ENCODE measurements around the gene TIMP3.

Gene TIMP3

DNA sequence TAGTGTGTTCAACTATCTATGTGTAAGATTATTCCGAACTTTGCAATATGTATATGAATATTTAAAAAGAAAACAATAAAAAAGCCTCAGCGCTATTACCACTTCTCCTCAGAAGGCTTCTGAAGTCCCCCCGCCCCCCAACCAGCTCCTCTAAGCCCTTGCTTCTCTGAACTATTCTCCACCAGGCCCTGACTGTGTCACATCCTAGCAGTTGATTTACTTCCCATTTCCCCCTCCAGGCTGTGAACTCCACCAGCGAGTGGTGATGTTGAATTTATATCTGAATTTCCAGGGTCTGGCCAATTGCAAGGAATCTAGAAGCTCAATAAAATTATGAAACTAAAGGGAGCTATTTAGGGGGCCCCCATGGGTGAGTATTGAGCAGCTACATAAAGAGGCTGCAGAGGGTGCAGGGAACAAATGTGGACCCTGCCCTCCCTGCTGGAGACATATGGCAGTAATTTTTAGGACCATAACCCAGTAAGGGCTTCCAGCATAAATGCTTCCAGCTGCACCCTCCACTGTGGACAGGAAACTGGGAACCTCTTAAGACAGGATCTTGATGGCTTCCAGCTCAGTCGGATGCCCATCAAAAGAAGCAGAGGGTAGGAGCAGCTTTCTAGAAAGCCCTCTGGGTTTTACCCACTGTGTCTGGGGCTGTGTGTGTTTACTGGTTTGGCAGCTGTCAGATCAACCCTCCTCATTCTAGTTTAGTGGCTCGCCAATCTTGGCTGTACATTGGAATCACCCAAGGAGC, 81.4 kb downstream of the TIMP3 start:
- DNase-seq (ENCODE audit: low spot score): no peak

DNA sequence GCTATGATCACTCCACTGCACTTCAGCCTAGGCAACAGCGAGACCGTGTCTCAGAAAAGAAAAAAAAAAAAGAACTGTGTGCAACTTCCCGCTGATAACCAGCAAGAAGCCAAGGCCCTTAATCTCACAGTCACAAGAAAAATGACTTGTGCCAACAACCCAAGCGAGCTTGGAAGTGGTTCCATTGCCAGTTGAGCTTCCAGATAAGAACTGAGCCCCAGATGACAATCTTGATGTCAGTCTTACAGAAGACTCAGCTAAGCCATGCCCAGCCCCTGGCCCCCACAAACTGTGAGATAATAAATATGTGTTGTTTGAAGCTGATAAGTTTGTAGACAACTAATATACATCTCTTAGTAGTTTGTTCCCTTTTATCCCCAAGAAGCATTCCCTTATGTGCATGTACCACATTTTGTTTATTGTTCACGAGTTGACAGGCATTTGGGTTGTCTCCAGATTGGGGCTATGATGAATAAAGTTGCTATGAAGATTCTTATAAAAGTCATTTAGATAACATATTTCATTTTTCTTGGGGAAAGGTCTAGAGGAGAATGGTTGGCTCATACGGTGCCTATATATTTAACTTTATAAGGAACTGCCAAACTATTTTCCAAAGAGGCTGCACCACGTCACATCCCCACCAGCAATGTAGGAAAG, 85.9 kb downstream of the TIMP3 start:
- DNase-seq (ENCODE audit: low spot score): no peak

DNA sequence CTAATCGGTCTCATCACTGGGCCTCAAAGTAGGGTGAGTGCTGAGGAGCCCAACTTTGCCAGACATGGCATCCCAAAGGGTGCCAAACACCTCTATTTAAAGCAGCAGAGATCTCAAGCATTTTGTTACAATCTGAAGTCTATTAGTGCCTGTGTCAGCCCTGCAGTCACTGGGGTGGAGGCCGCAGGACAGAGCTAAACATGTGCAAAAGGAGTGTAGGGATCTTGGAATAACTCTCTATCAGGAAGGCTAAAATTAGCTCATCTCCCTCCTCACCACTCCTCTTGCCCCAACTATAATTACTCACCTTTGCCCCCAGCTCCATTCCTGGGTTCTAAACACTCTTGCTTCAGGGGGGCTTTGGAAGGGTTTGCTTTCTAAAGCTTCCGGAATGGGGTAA, 87.5 kb downstream of the TIMP3 start:
- DNase-seq (ENCODE audit: low spot score): no peak

DNA sequence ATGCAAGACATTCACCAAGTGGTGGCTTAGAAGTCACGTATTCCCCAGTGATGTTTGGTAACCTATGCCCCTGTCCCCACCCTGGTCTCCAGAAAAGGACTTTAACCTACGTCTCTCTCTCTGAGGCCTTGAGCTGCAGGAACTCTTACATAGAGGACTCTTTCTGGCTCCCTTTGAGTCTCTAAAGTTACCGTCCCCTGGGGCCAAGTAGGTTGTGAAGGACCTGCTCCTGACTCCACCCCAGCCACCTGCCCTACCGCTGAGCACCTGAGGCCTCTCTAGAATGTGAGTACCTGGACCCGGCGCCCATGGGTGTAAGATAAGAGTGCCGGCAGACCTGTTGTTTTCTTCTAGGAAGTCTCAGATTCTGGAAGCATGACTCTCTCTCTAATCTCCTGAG, 95.4 kb downstream of the TIMP3 start:
- DNase-seq (ENCODE audit: low spot score): no peak

DNA sequence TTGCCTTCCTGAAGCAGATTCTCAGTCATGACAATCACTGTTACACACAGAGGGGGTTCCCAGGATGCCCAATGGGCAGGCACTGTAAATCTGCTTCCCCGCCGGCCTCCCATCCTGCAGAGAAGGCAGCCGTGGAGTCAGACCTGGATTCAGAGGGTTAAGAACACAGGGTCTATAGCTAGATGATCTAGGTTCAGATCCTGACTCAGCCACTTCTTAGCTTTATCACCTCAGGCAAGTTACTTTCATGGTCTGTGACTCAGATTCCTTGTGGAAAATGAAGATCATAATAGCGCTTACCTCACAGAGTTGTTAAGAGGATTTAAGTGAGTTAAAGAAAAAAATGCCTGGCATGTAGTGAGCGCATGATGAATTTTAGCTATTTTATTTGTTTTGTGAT, 95.9 kb downstream of the TIMP3 start:
- DNase-seq (ENCODE audit: low spot score): no peak

DNA sequence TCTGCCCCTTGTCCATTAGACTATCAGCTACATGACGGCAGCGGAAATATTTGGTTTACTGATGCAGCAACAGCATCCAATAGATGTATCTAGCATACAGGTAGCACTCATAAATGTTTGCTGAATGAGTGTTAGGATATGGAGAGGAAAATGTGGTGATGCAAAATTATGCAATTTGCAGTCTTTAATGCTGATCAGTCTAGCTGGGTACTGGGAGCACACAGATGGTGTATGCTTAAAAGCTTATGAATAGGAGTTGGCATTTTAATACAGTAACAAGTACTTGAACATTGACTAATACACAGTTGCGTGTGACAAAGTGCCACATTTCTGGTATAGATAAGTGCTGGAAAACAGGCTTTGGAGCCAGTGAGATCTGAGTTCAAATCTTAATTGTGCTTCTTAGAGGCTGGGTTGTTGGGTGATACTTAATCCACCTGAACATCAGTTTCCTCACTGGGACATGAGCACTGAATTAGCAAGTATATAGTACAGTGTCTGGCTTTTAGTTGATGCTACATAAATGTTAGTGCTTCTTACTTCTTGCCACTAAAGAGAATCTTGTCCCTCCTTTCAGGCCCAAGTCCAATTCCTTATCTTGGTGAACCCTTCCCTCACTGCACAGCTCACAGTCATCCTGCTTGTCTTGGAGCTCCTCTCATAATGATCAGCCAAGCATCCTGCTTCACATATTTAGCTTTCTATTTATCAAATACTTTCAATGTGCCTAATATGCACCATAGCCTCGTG, 99.6 kb downstream of the TIMP3 start:
- no peak for DNase-seq (ENCODE audit: low spot score)

DNA sequence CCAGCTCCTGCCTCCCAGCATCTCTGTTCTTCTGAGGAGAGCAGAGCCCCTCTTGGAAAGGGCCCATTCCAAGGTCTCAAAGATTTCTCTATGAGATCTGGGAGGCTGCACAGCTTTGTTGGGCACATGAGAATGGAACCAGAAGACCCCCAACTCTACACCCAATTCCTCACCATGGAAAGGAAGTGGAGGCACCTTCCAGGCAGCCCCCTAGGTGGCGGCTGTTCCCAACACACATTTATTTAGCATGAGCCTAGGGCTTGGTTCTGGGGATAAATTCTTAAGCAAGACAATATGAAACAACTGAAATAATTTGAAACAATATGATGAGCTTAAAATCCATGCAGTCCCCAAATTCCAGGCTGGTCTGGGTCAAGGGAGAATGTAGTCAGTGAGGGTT, 100.4 kb downstream of the TIMP3 start:
- DNase-seq (ENCODE audit: low spot score): no peak

DNA sequence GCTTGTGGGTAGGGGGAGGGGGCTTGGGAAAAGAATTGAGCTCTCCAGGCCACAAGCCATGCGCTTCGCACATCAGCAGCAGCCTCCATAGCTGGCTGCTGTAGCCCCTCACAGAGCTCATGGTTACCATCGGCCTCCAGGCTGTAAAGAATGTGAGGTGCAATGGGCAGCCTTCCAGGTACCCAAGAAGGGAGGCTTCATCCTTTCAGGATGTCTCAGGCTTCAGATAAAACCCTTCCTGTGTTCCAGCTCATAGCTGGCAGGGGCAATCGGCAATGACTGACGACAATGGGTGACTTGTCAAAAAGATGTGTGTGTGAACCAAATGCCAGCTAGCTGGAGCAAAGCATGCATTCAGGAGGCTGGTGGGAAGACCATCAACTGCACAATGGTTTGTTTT, 102.0 kb downstream of the TIMP3 start:
- no peak for DNase-seq (ENCODE audit: low spot score)

DNA sequence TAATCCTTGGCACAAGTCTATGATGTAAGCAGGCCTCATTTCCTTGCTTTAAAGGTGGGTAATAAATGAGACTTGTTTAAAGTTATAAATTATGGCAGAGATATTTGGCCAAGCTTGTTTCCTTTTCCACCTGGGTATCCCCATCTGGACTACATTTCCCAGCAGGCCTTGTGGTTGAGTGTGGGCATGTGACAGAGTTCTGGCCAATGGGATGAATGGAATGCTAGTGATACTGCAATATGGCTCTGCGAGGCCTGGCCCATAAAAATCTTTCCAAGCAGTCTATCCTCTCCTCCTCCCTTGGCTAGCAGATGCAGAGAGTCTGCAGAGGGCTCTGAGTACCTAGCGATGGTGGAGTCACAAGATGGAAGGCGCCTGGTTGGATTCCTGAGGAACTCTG, 102.5 kb downstream of the TIMP3 start:
- no peak for DNase-seq (ENCODE audit: low spot score)

DNA sequence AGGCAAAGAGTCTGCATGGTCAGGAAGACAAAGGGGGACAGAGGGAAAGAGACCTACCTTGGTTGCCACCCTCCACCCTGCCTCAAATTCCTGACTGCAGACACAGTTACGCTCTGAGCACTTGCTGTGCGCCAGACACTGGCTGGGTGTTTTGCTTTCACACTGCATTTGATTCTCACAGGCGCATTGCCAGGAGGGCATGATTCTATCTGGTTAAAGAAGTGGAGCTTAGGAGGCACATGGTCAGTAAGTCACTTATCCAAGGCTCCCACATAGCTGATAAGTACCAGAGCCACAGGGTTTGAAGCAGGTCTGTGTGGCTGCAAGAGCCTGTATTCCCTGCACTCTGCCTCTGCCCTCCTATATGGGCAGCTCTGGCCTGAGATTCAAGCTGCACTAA, 103.9 kb downstream of the TIMP3 start:
- DNase-seq (ENCODE audit: low spot score): no peak

DNA sequence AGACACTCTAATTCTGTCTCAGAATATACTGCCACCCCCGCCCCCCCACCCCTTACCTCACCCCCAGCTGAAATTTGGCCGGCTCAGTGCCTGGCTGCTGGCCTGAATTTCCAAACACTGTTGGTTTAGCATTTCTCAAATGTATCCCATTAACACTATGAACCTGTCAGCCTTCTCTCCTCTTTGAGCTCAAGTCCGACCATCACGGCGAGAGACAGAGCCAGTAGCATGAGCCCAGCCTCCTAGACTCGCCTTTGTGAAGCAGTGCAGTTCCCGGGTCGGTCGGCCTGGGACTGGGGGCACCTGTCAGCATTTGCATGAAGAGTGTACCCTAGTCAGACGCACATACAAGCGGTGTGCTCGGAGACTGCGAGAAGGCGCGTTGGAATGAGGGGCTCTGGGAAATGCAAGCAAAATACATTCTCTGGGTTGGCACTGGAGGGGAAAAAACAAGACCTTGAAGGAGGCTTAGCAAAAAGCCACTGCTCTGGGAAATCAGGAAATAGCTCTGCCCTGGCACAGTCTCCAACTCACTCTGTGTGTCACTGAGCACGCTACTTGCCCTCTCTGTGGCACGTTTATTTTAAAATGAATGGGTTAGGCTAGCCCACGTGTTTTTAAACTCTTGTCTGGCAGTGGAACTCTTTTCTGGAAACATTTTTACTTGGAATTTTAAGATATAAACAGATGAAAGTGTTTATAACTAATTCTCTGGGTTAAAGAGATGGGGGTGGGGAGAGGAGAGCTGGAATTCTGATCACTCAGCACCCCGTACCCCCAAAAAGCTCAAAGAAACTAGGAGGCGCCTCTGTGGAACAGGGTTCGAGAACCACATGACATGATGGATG, 108.3 kb downstream of the TIMP3 start:
- no peak for DNase-seq (ENCODE audit: low spot score)

DNA sequence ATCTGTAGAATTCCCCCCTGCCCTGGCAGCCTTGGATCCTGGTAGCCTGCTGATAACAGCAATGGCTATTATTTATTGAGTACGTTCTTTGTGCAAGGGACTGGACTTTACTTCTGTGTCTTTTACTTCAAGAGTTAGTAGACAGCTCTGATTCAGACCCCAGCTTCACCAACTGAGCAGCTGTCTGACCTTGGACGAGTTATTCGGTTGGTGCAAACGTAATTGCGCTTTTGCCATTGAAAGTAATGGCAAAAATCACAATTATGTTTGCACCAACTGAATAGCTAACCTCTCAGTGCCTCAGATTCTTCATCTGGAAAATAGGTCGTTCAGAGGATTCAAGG, 108.9 kb downstream of the TIMP3 start:
- no peak for DNase-seq (ENCODE audit: low spot score)

DNA sequence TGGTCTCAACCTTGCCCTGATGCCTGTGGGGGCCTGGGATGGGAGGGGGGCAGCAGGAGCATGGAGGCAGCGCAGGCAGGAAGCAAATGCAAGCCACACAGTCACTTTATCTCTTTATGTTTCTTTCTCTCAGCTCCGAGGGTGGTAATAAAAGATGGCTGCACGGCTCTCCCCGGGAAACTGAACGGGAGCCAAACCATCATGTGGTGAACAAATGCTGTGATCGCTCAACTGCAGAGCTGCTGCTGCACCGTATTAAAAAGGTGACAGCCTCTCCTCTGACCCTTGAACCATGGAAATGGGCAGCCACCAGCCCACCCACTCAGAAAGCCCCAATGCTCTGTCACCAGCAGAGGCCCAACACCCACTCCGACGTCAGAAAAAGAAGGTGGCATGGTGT, 110.0 kb downstream of the TIMP3 start:
- no peak for DNase-seq (ENCODE audit: low spot score)

Measured in left forelimb (tissue), 1 donor.